H1 (cell line): Measurements from ENCODE around the gene CELF4. TPM values are rescaled to one million over a fixed set of nuclear protein-coding genes. Genes with fewer than 3 reads are reported as not detected.

Experiments
- CTCF ChIA-PET: fragments of 300-600 bp; sonication (Branson Sonifier 250); formaldehyde crosslinking; loops from one replicate; lab custom pipeline; 2021; ENCODE audit not compliant: partially characterized antibody; lab: Charles Lee
- POLR2A ChIA-PET: fragments of 300-600 bp; sonication (Branson Sonifier 250); formaldehyde crosslinking; loops from one replicate; lab custom pipeline; 2021; ENCODE audit warnings: inconsistent platforms; ENCODE audit not compliant: partially characterized antibody; lab: Charles Lee
- DNase-seq, 2 experiments: peaks; one replicate each; pipeline versions ENCODE4 v3.0.0 to v3.0.0-alpha.2; 2010 to 2022; ENCODE audit warnings: low spot score in 2 of 2, low read depth in 1 of 2, mixed read lengths in 1 of 2
- FAIRE-seq: peaks from 2 replicates; lab custom pipeline; 2011; peaks lifted over from hg19 to GRCh38; lab: Jason Lieb, UNC
- H2AFZ ChIP-seq: 2 replicates; pipeline ENCODE4 v1.8.1; 2012; ENCODE audit warnings: low read length, inconsistent platforms
- H2AK5ac ChIP-seq: 2 replicates; pipeline ENCODE4 v1.6.1; 2013; ENCODE audit warnings: low read depth, low read length
- H2BK120ac ChIP-seq: replicated peaks from 2 replicates; pipeline ENCODE3; 2013; ENCODE audit warnings: low read depth, low read length, inconsistent platforms
- H2BK12ac ChIP-seq: 2 replicates; pipeline ENCODE4 v1.6.1; 2013; ENCODE audit warnings: low read depth, low read length
- H2BK15ac ChIP-seq: 2 replicates; pipeline ENCODE4 v1.6.1; 2013; ENCODE audit warnings: low read length
- H2BK20ac ChIP-seq: 2 replicates; pipeline ENCODE4 v1.6.1; 2013; ENCODE audit warnings: low read length
- H2BK5ac ChIP-seq: 2 replicates; pipeline ENCODE4 v1.6.1; 2013; ENCODE audit warnings: low read depth, low read length
- H3K14ac ChIP-seq: 2 replicates; pipeline ENCODE4 v1.6.1; 2013; ENCODE audit warnings: inconsistent platforms; ENCODE audit not compliant: insufficient read length
- H3K18ac ChIP-seq: 2 replicates; pipeline ENCODE4 v1.6.1; 2013; ENCODE audit warnings: low read length; ENCODE audit errors: extremely low read depth
- H3K23ac ChIP-seq: 2 replicates; pipeline ENCODE4 v1.6.1; 2013; ENCODE audit warnings: inconsistent platforms; ENCODE audit not compliant: insufficient read length
- H3K23me2 ChIP-seq: 2 replicates; pipeline ENCODE4 v1.6.1; 2013; ENCODE audit warnings: low read depth, low read length
- H3K27ac ChIP-seq: 2 replicates; pipeline ENCODE4 v1.6.1; 2011; ENCODE audit warnings: low read depth, low read length, inconsistent platforms
- H3K27me3 ChIP-seq, 4 experiments: replicated peaks in 1 of 4; 1 replicate in 1 of 4; 2 replicates in 3 of 4; pipeline versions ENCODE4 v1.6.1 to v1.8.1; 2011 to 2013; ENCODE audit warnings: low read length in 3 of 4, mild to moderate bottlenecking in 3 of 4, inconsistent platforms in 2 of 4, mixed read lengths in 2 of 4, moderate library complexity in 1 of 4; ENCODE audit not compliant: control insufficient read depth in 3 of 4, insufficient read depth in 3 of 4; ENCODE audit errors: extremely low read depth in 1 of 4
- H3K36me3 ChIP-seq, 4 experiments: 2 replicates each; pipeline versions ENCODE4 v1.6.1 to v1.8.1; 2011 to 2013; ENCODE audit warnings: mild to moderate bottlenecking in 4 of 4, low read length in 3 of 4, moderate library complexity in 2 of 4, control low read depth in 1 of 4, inconsistent platforms in 1 of 4; ENCODE audit not compliant: insufficient read depth in 4 of 4, control insufficient read depth in 2 of 4
- H3K4ac ChIP-seq: replicated peaks from 2 replicates; pipeline ENCODE3; 2013; ENCODE audit warnings: low read length, low read depth, mixed read lengths, inconsistent platforms; ENCODE audit not compliant: insufficient read length
- H3K4me1 ChIP-seq, 4 experiments: replicated peaks in 1 of 4; 1 replicate in 1 of 4; 2 replicates in 3 of 4; pipeline versions ENCODE4 v1.6.1 to v1.8.1; 2011 to 2013; ENCODE audit warnings: low read length in 3 of 4, inconsistent platforms in 2 of 4, mixed read lengths in 1 of 4; ENCODE audit not compliant: insufficient read depth in 4 of 4, control insufficient read depth in 3 of 4
- H3K4me2 ChIP-seq, 2 experiments: 2 replicates each; pipeline versions ENCODE4 v1.6.1 to v1.8.1; 2011 to 2013; ENCODE audit warnings: low read depth in 2 of 2, low read length in 2 of 2, control low read depth in 1 of 2, inconsistent platforms in 1 of 2, mild to moderate bottlenecking in 1 of 2; ENCODE audit not compliant: insufficient read depth in 1 of 2
- H3K4me3 ChIP-seq, 4 experiments: fragments of 200-600, 300-600 bp in 1 of 4; sonication (generic), shearing (Covaris generic), sonication (Bioruptor Twin) in 1 of 4; 2 replicates each; pipeline versions ENCODE4 v1.5.1 to v1.8.1; 2011 to 2016; ENCODE audit warnings: low read length in 4 of 4, low read depth in 3 of 4, control low read depth in 2 of 4, inconsistent platforms in 2 of 4, mild to moderate bottlenecking in 2 of 4, mixed read lengths in 1 of 4, moderate library complexity in 1 of 4; ENCODE audit not compliant: insufficient read depth in 2 of 4; ENCODE audit errors: extremely low read depth in 1 of 4
- H3K56ac ChIP-seq: replicated peaks from 2 replicates; pipeline ENCODE3; 2013; ENCODE audit warnings: low read depth, mild to moderate bottlenecking, mixed read lengths, low read length, inconsistent platforms; ENCODE audit not compliant: insufficient read length
- H3K79me1 ChIP-seq: 2 replicates; pipeline ENCODE4 v1.6.1; 2013; ENCODE audit warnings: low read depth, low read length, control low read depth
- H3K79me2 ChIP-seq, 2 experiments: 2 replicates each; pipeline versions ENCODE4 v1.6.1 to v1.8.1; 2012 to 2013; ENCODE audit warnings: low read length in 2 of 2, mild to moderate bottlenecking in 2 of 2, inconsistent platforms in 1 of 2; ENCODE audit not compliant: insufficient read depth in 2 of 2, control insufficient read depth in 1 of 2
- H3K9ac ChIP-seq, 4 experiments: replicated peaks in 1 of 4; 1 replicate in 1 of 4; 2 replicates in 3 of 4; pipeline versions ENCODE4 v1.6.1 to v1.8.1; 2011 to 2013; ENCODE audit warnings: low read depth in 3 of 4, low read length in 3 of 4, control low read depth in 2 of 4, mild to moderate bottlenecking in 2 of 4, moderate library complexity in 2 of 4, inconsistent platforms in 1 of 4; ENCODE audit errors: extremely low read depth in 1 of 4
- H3K9me3 ChIP-seq, 2 experiments: 2 replicates each; pipeline versions ENCODE4 v1.6.1 to v1.8.1; 2012 to 2013; ENCODE audit warnings: mild to moderate bottlenecking in 2 of 2, moderate library complexity in 2 of 2, control low read depth in 1 of 2, inconsistent platforms in 1 of 2, low read depth in 1 of 2, low read length in 1 of 2, mixed read lengths in 1 of 2; ENCODE audit not compliant: insufficient read depth in 2 of 2
- H4K20me1 ChIP-seq, 2 experiments: replicated peaks in 1 of 2; 2 replicates each; pipeline versions ENCODE3 to v1.8.1; 2011 to 2013; ENCODE audit warnings: inconsistent platforms in 2 of 2, low read length in 2 of 2, mild to moderate bottlenecking in 1 of 2; ENCODE audit not compliant: insufficient read depth in 2 of 2, control insufficient read depth in 1 of 2
- H4K5ac ChIP-seq: 2 replicates; pipeline ENCODE4 v1.6.1; 2013; ENCODE audit warnings: low read length, low read depth, mixed read lengths, inconsistent platforms; ENCODE audit not compliant: insufficient read length
- H4K8ac ChIP-seq: 2 replicates; pipeline ENCODE4 v1.8.0; 2013; ENCODE audit warnings: mild to moderate bottlenecking, moderate library complexity, low read length, inconsistent platforms; ENCODE audit not compliant: insufficient read depth; ENCODE audit errors: extremely low read depth
- H4K91ac ChIP-seq: replicated peaks from 2 replicates; pipeline ENCODE3; 2013; ENCODE audit warnings: low read length, mixed read lengths, inconsistent platforms; ENCODE audit not compliant: insufficient read length
- BCL11A ChIP-seq, 2 experiments: IDR thresholded peaks; one replicate each; pipeline ENCODE4 v1.6.1; 2011; ENCODE audit warnings: low read depth in 2 of 2, low read length in 2 of 2, mild to moderate bottlenecking in 2 of 2
- KDM5A ChIP-seq: fragments of 200-600 bp; IDR thresholded peaks from 2 replicates; pipeline ENCODE4 v1.7.1; 2012; ENCODE audit warnings: mild to moderate bottlenecking, low read length, inconsistent platforms, mixed read lengths
- PHF8 ChIP-seq: fragments of 200-600 bp; sonication (generic); conservative IDR thresholded peaks from 2 replicates; pipeline ENCODE4 v1.7.1; 2012; ENCODE audit warnings: low read depth, mild to moderate bottlenecking, inconsistent platforms, low read length, moderate library complexity
- RAD21 ChIP-seq, 2 experiments: IDR thresholded peaks in 1 of 2; conservative IDR thresholded peaks in 1 of 2; 2 replicates each; pipeline ENCODE4 v1.6.1; 2011; ENCODE audit warnings: low read depth in 2 of 2, low read length in 2 of 2, improper control_type of control experiment in 1 of 2, inconsistent platforms in 1 of 2, mild to moderate bottlenecking in 1 of 2, moderate library complexity in 1 of 2
- SRF ChIP-seq: IDR thresholded peaks from 2 replicates; pipeline ENCODE4 v1.6.1; 2011; ENCODE audit warnings: mild to moderate bottlenecking, low read depth, low read length, moderate library complexity
- ZNF274 ChIP-seq: IDR thresholded peaks from 2 replicates; pipeline ENCODE4 v1.7.0; 2012; ENCODE audit warnings: low read length, borderline replicate concordance; ENCODE audit errors: extremely low read depth
- WGBS, 2 experiments: shearing (Covaris generic) in 1 of 2; methylation state at CpG; one replicate each; pipeline versions ENCODE4 v1.1.6 to v1.1.7; 2013 to 2015; ENCODE audit warnings: low lambda C conversion rate in 2 of 2, mixed read lengths in 2 of 2, inconsistent platforms in 1 of 2, low coverage in 1 of 2, missing lambda C conversion rate in 1 of 2; ENCODE audit not compliant: insufficient replicate concordance in 2 of 2, insufficient coverage in 1 of 2, insufficient read length in 1 of 2; ENCODE audit errors: extremely low coverage in 1 of 2, missing lambda C conversion rate in 1 of 2; 5-methylcytosine and 5-hydroxymethylcytosine counted together
- polyA plus RNA-seq, 7 experiments: library from polyadenylated mRNA; depleted of rRNA in 3 of 7; stranded (reverse) in 5 of 7; unstranded in 2 of 7; fragments of >200 nt in 5 of 7; fragments of 200-250 nt in 2 of 7; gene quantifications; 1 replicate in 5 of 7; 2 replicates in 1 of 7; 4 replicates in 1 of 7; pipeline versions ENCODE4 v1.2.1 to v1.2.3, GENCODE V29; 2011 to 2013; ENCODE audit warnings: missing spikeins in 2 of 7, mixed read lengths in 2 of 7
- total RNA-seq: library from RNA; stranded (reverse); fragmentation: NEBNext Ultra II Directional; extraction: Animal tissue kit (Norgen Biotek cat#: 25700); gene quantifications from 2 replicates; pipeline ENCODE4 v1.2.1, GENCODE V29; 2021

Gene CELF4
- total and polyA plus RNA-seq, 2 of the 8 experiments (the other 6 are each of a cell fraction or from before 2014, with no cell fraction given) = 1.6 to 3.4 TPM

DNA sequence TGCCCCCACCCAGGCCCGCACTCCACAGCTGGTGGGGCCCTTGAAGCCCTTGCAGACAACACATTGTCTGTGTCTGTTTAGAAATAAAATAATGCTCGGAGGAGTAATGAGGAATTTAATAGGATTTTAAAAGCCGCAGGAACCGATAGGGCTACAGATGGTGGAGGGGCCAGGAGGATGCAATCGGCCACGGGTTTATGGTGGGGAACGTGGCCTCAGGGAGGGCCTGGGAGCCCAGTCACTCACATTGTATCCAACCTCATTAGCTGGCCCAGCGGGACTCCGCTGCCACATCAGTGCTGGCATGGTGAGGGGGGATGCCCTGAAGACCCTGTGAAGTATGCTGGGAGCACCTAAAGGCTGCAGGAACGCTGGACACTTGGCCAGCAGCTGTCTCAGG lies 252.0 kb downstream of the CELF4 start:
- no peak overlapping the region for H3K18ac ChIP-seq
- no peak overlapping the region for H3K4me3 ChIP-seq
- H2AK5ac ChIP-seq = no peak overlapping the region
- no peaks in the 10 kb centered on the region for H3K36me3 ChIP-seq
- no peak overlapping the region for H3K4me2 ChIP-seq
- no peaks in the 10 kb centered on the region for H3K79me1 ChIP-seq
- H2BK5ac ChIP-seq = no peak overlapping the region
- H2BK12ac ChIP-seq = no peak overlapping the region; the same call in 1 of the 2 replicates
- DNase-seq (no peak), FAIRE-seq (no peak)
- no peak overlapping the region for H4K91ac ChIP-seq
- H4K5ac ChIP-seq = no peak overlapping the region
- peaks cover 2% of the 10 kb centered on the region; the same call in 1 of the 2 replicates for H3K23me2 ChIP-seq
- H3K79me2 ChIP-seq = no peaks in the 10 kb centered on the region
- H2BK120ac ChIP-seq = no peak overlapping the region
- no peaks in the 10 kb centered on the region for H4K20me1 ChIP-seq
- WGBS, 2 experiments = 95% methylated on average over 10 of the region's 10 CpGs; no CpG with 5 or more reads in 1 of the 2 experiments
- H3K4ac ChIP-seq = no peak overlapping the region
- ChIA-PET POLR2A (interaction anchor here (1.2 kb wide), 1 partner anchor 38 kb away, joined by 3 read pairs; no protein-coding TSS in a partner anchor), CTCF (interaction anchor here (0.8 to 5.6 kb wide), 10 partner anchors 11 to 372 kb away, joined by 3 to 40 read pairs (median 7); no protein-coding TSS in a partner anchor)
- H3K27me3 ChIP-seq = no peaks in the 10 kb centered on the region
- no peak overlapping the region for H2BK15ac ChIP-seq
- no peaks in the 10 kb centered on the region for H3K9me3 ChIP-seq
- no peak overlapping the region for H3K23ac ChIP-seq
- H3K27ac ChIP-seq = no peak overlapping the region
- no peak overlapping the region for H3K56ac ChIP-seq
- peaks cover 0 to 3% (median 0%) of the 10 kb centered on the region in 4 experiments; a peak in 3 of 7 replicates for H3K4me1 ChIP-seq
- H3K9ac ChIP-seq = no peak overlapping the region
- H4K8ac ChIP-seq = peak overlapping the region; percentile 15; the same call in 1 of the 2 replicates
- H3K14ac ChIP-seq = no peak overlapping the region
- no peak overlapping the region for H2AFZ ChIP-seq
- no peak overlapping the region for H2BK20ac ChIP-seq
- TF ChIP-seq BCL11A (IDR thresholded peaks at IDR 0.05; ENCODE audit: low read depth in 2 of 2, low read length in 2 of 2) (no peak), SRF (no peak), KDM5A (no peak), PHF8 (no peak), ZNF274 (no peak), RAD21 (IDR thresholded peaks at IDR 0.05 in 1 of 2, conservative IDR thresholded peaks at IDR 0.05 in 1 of 2; ENCODE audit: low read depth in 2 of 2, low read length in 2 of 2) (no peak)
